SK-MEL-5 (cell line): ENCODE data around the gene ATP1A3. TPM values are rescaled to one million over a fixed set of nuclear protein-coding genes. Genes with fewer than 3 reads are reported as not detected.
"Not testable (repeated sequence)": the region's sequence is repeated elsewhere in the genome, so short reads cannot be mapped to it uniquely, and the experiment has no call there.

Experiments used
- DNase-seq: peaks from one replicate; pipeline ENCODE4 v3.0.0-alpha.2; 2016; ENCODE audit warnings: low read depth, low spot score
- in situ Hi-C: cut with HindIII; loops from 2 replicates; pipeline ENCODE4 v1.10.0; 2016; ENCODE audit warnings: low sequenced_read_pairs, high pct_unique_total_duplicates, low pct_unique_long_range_greater_than_20kb
- total RNA-seq: library from RNA; depleted of rRNA; stranded (reverse); fragments of >200 nt; shearing (Covaris generic); gene quantifications from 2 replicates; pipeline ENCODE4 v1.2.3, GENCODE V29; 2014

Gene ATP1A3
- total RNA-seq, 1 experiment from 2014 or later: 1.2 TPM

- DNase-seq: no peak
- in situ Hi-C loops: no loop called here
Measured at GRCh38 chr19:41960973-41961372, 33.1 kb downstream of the ATP1A3 start.

- DNase-seq: peak; percentile 92
- in situ Hi-C loops: no loop called here
Measured at GRCh38 chr19:41959056-41960053, 34.7 kb downstream of the ATP1A3 start, which contains the start of gene RABAC1. Gene RABAC1 (minus strand): TSS chr19:41959321. CDS start chr19:41959292, 29 bp downstream.

GRCh38 chr19:41958367-41959055 is 35.5 kb downstream of the ATP1A3 start:
- in situ Hi-C loops: no loop called here
- DNase-seq: peak; percentile 73

GRCh38 chr19:41957838-41958366 is 36.1 kb downstream of the ATP1A3 start:
- DNase-seq: peak; percentile 83
- in situ Hi-C loops: no loop called here

- no peak for DNase-seq
- in situ Hi-C loops: no loop called here
Measured at GRCh38 chr19:41957161-41957837, 36.7 kb downstream of the ATP1A3 start.

GRCh38 chr19:41956621-41957020 is 37.4 kb downstream of the ATP1A3 start:
- in situ Hi-C loops: no loop called here
- no peak for DNase-seq

- in situ Hi-C loops: no loop called here
- no peak for DNase-seq
Measured at GRCh38 chr19:41955521-41955920, 38.5 kb downstream of the ATP1A3 start.

GRCh38 chr19:41951686-41952172 is 42.3 kb downstream of the ATP1A3 start:
- in situ Hi-C loops: no loop called here
- peak; percentile 78 for DNase-seq

GRCh38 chr19:41947091-41947490 is 46.9 kb downstream of the ATP1A3 start:
- no peak for DNase-seq
- in situ Hi-C loops: no loop called here

- in situ Hi-C loops: no loop called here
- DNase-seq: no peak
Measured at GRCh38 chr19:41945135-41945766, 48.8 kb downstream of the ATP1A3 start.

GRCh38 chr19:41944336-41944735 is 49.7 kb downstream of the ATP1A3 start:
- in situ Hi-C loops: no loop called here
- DNase-seq: no peak

- in situ Hi-C loops: no loop called here
- DNase-seq: no peak
Measured at GRCh38 chr19:41941410-41942202, 52.4 kb downstream of the ATP1A3 start.

- in situ Hi-C loops: no loop called here
- no peak for DNase-seq
Measured at GRCh38 chr19:41940731-41941409, 53.2 kb downstream of the ATP1A3 start.

- DNase-seq: peak; percentile 19
Measured at GRCh38 chr19:41939861-41940730, 53.9 kb downstream of the ATP1A3 start.

GRCh38 chr19:41939209-41939608 is 54.8 kb downstream of the ATP1A3 start:
- in situ Hi-C loops, DNase-seq: not testable (repeated sequence)

More at GRCh38 chr19:41939861-41940730, 53.9 kb downstream of the ATP1A3 start:
- in situ Hi-C loops: no loop called here
